ENCODE results near the gene MYL2. TPM values are rescaled to one million over a fixed set of nuclear protein-coding genes. Genes with fewer than 3 reads are reported as not detected.

MYL2 gene
- total and polyA plus RNA-seq, 8 donors = 2.0 to 3.0 (median 2.2) TPM; not detected in 5

- Histone ChIP-seq H3K9me3 (no peaks in the 10 kb centered on the region), H3K4me3 (no peak overlapping the region), H3K4me1 (no peaks in the 10 kb centered on the region), H3K36me3 (no peaks in the 10 kb centered on the region), H3K27me3 (peaks cover 5 to 45% of the 10 kb centered on the region in 2 donors), H3K27ac (no peak overlapping the region)
- intact Hi-C loops (cut with DNase I) = loop anchor here in 1 of 2 donors (10.0 kb wide), 1 partner anchor 373 kb away; no protein-coding TSS in a partner anchor
- DNase-seq (no peak), ATAC-seq (no peak)
- TF ChIP-seq CTCF (IDR thresholded peaks at IDR 0.05) = no peak
Observed at GRCh38 chr12:110932046-110932445, 11.7 kb upstream of the MYL2 start.

DNA sequence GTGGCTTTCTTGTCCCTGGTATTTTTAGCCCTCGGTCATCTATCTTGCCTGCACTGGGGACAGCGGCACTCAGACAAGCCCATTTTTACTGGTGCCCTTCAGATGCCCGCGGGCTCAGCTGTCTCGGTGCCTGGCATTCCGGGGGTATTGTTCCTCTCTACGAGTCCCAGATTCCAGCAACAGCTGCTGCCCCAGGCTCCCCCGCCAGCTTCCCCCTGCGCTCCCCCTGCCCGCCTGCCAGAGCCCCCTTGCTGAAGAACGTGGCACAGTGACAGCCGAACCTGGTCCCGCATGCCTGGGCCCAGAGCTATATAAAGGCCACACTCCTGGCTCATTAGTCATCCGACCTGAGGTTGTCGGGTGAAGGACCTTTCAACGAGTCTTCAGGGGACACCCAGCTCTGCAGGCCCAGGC, 10.9 kb upstream of the MYL2 start:
- Histone ChIP-seq H3K9me3 (no peaks in the 10 kb centered on the region), H3K27ac (no peak overlapping the region), H3K36me3 (no peaks in the 10 kb centered on the region), H3K4me1 (no peaks in the 10 kb centered on the region), H3K27me3 (peaks cover 0 to 42% of the 10 kb centered on the region in 2 donors), H3K4me3 (no peak overlapping the region)
- no peak for TF ChIP-seq CTCF (IDR thresholded peaks at IDR 0.05)
- intact Hi-C loops (cut with DNase I) = loop anchor here in 1 of 2 donors (10.0 kb wide), 1 partner anchor 373 kb away; no protein-coding TSS in a partner anchor
- DNase-seq (no peak), ATAC-seq (no peak)

- intact Hi-C loops (cut with DNase I) = loop anchor here in 1 of 2 donors (10.0 kb wide), 1 partner anchor 374 kb away; no protein-coding TSS in a partner anchor
- no peak for ATAC-seq
- H3K27ac ChIP-seq = no peak overlapping the region
Observed at GRCh38 chr12:110930348-110931314, 10.3 kb upstream of the MYL2 start.

DNA sequence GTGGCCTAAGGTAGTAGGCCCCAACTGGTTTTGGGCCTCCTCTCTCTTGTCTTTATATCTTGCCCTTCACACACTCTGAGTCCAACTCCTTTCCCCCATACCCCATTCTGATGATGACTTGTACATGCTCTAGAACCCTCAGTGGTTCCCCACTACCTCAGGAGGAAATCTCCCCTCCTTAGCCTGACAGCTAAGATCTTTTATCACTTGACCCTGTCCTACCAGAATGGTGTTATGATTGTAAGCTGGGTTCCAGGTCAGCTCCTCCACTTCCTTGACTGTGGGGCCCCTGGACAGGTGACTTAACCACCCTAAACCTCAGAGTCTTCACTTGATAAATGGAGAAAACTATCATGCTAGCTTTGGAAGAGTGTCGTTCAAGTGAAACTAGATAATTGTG, 9.4 kb upstream of the MYL2 start:
- Histone ChIP-seq H3K9me3 (no peaks in the 10 kb centered on the region), H3K36me3 (no peaks in the 10 kb centered on the region), H3K27ac (no peak overlapping the region), H3K27me3 (peaks cover 0 to 39% of the 10 kb centered on the region in 2 donors), H3K4me1 (no peaks in the 10 kb centered on the region), H3K4me3 (no peak overlapping the region)
- ATAC-seq (no peak), DNase-seq (no peak)
- intact Hi-C loops (cut with DNase I) = loop anchor here in 1 of 2 donors (10.0 kb wide), 1 partner anchor 375 kb away; no protein-coding TSS in a partner anchor
- no peak for TF ChIP-seq CTCF (IDR thresholded peaks at IDR 0.05)

More at GRCh38 chr12:110930348-110931314, 10.3 kb upstream of the MYL2 start:
- H3K4me1 ChIP-seq = no peaks in the 10 kb centered on the region
- no peak overlapping the region for H3K4me3 ChIP-seq
- DNase-seq = no peak
- H3K36me3 ChIP-seq = no peaks in the 10 kb centered on the region
- no peaks in the 10 kb centered on the region for H3K9me3 ChIP-seq
- no peak for TF ChIP-seq CTCF (IDR thresholded peaks at IDR 0.05)
- peaks cover 0 to 42% of the 10 kb centered on the region in 2 donors for H3K27me3 ChIP-seq

DNA sequence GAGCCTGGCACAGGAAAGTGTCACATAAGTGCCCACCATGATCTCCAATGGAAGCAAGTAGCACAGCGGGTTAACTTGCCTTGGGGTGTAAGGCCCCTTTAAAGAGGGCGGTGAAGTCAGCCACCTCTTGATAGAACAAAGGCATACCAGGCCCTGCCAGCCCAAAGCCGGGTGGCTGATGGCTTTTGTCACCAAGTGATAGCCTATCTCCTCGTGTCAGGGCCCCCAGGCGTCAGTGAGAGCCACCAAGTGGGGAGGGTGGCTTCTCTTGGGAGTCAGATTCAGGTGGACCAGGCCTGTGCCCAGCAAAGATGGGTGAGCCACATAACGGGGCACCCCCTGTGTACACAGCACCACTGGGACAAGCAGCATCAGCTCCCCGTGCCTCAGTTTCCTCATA, 8.3 kb upstream of the MYL2 start:
- H3K4me3 ChIP-seq = no peak overlapping the region
- no peak for DNase-seq
- ATAC-seq = no peak
- TF ChIP-seq CTCF (IDR thresholded peaks at IDR 0.05) = no peak
- H3K27ac ChIP-seq = no peak overlapping the region
- no peaks in the 10 kb centered on the region for H3K9me3 ChIP-seq
- H3K27me3 ChIP-seq = peaks cover 0 to 50% of the 10 kb centered on the region in 2 donors
- H3K4me1 ChIP-seq = no peaks in the 10 kb centered on the region
- intact Hi-C loops (cut with DNase I) = no loop called here
- no peaks in the 10 kb centered on the region for H3K36me3 ChIP-seq

Measured in left lung (tissue), 10 donors.